GM19324 (cell line): ENCODE data around the gene FOXP1.
A peak's percentile ranks its signal among the peaks of the same experiment; 100 is the strongest.
"Not testable (repeated sequence)": the region's sequence is repeated elsewhere in the genome, so short reads cannot be mapped to it uniquely, and the experiment has no call there.

Experiments
- ATAC-seq: cut with Tn5 transposase; IDR thresholded peaks from one replicate; pipeline ENCODE4 v1.9.1; 2021; ENCODE audit warnings: mild to moderate bottlenecking, moderate library complexity; ENCODE audit not compliant: unreplicated experiment, low FRiP score

FOXP1 gene

GRCh38 chr3:71438071-71438685 lies 145.3 kb downstream of the FOXP1 start:
- no peak for ATAC-seq

- ATAC-seq, result no peak
Measured at GRCh38 chr3:71436337-71436736, 147.2 kb downstream of the FOXP1 start.

- ATAC-seq, result not testable (repeated sequence)
Measured at GRCh38 chr3:71435836-71436235, 147.7 kb downstream of the FOXP1 start.

GRCh38 chr3:71433631-71434030 lies 149.9 kb downstream of the FOXP1 start:
- ATAC-seq, result no peak

DNA sequence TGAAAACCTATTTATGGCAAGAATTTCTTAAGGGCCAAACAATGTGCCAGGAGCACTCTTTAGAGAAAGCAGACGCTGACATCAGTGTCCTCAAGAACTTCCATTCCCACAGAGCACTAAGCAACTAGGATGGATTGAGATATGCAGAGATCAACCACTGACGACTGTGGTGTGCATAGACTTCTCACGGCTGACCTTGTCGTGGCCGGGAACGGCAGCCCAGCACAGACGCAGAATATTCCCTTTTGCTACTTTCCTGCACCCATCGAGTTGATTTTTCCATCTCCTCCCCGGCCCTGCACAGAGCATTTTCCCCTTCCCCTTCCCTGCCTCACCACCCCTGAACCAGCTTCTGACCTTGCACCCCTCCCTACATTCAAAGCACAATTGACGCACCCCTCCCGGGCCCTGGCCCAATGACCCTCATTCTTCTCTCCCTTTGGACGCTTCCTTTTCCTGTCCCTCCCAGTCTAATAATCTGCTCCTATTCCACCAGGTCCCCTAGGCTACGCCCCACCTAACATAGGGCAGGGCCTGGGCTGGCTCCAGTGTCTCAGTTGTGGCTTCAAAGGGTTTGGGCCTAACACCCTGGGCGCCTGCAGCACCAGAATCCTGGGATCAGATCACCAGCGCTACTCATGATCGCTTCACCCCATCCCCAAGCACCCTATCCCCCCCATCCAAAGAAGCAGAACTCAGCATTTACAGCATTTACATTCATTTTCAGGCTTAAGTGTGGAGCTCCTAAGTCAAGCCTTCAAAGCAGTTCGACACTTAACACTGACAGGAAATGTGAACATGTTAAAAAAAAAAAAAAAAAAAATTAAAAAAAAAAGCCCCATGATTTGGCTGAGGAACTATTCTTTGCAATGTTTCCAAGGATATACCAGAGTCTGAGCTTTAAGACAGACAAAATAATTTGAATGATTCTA lies 151.2 kb downstream of the FOXP1 start:
- no peak for ATAC-seq

DNA sequence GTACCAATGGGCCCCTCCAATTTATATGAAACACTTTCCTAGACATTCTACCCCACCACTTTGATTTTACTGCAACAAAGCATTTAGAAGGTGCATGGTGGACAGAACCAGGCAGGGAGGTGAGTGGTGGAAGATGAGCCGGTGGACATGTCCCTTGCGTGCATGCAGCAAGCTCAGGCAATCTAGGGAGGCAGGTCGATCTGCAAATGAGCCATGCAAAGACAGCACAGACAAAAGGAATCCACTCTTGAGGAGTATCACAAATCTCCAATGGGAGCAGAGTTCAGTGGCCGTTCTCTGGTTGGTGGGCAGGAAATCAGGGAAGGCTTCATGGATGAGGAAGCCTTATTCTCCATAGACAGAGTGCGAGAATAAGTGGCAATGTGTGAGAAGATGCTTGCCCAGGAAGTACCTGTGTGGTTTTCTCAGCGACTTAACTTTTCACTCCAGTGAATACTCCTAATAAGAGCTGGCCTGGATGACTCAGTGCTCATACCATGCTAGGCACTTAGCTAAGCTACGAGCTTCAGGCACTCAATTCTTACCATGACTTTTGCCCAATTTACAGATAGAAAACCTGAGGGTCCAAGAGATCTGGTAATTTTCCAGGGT lies 152.5 kb downstream of the FOXP1 start:
- no peak for ATAC-seq

GRCh38 chr3:71429597-71429988 lies 153.9 kb downstream of the FOXP1 start:
- no peak for ATAC-seq

GRCh38 chr3:71428841-71429596 lies 154.5 kb downstream of the FOXP1 start:
- no peak for ATAC-seq

DNA sequence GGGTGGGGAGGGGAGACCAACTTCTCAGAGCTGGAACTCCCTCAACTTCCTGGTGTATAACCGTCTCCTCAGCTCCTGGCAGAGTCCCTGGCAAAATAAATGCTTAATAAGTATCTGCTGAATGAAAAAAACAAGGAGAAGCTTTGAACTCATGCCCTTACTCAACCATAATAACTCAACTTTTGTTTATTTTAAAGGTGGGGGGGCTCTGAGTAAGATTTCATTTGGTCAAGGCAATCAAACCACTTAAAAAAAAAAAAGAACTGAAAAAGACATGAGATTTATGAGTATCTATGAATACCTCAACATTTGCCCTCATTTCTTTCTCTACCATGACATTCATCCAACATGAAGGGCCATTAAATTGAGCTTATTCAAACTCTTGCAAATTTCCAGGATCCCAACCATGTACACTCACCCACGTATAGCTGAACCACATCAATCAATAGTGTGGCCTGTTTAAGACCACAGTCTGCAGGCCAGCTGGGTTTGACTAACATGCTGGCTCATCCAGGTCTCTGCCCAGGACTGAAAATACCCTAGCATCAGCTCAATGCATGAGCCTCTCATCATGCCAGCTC lies 157.9 kb downstream of the FOXP1 start:
- ATAC-seq, result no peak

DNA sequence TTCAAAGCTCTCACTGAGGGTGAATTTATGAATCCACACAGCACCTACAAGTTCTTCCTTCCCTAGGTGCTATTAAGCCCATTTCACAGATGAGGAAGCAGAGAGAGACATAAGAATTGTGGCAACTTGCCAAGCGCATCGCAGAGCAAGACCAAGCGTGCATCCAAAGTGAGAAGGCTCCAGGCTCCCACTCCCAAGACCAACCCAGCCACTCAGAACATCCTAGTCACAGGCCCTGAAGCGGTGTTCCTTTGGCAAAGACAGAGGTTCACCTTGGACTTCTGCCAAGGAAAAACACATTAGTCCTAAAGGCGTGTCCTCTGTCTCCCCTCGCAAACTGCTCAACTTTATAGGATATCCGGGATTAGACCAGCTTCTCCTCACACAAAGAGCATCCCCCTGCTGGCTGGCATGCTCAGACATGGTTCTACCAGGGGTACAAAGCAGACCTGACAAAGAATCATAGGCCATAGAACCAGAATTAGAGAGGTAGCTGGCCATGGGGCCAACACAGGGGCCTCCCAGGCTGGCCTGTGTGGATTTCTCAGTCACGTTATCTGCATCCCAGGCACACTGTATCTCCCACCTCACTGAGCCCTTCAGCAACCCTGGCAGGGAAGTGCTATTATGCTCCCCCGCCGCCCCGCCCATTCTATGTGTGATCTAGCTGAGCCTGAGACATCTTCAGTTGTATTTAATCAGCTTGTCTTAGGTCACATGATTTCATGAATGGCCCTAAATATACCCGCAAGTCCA lies 160.2 kb downstream of the FOXP1 start:
- ATAC-seq, result no peak

DNA sequence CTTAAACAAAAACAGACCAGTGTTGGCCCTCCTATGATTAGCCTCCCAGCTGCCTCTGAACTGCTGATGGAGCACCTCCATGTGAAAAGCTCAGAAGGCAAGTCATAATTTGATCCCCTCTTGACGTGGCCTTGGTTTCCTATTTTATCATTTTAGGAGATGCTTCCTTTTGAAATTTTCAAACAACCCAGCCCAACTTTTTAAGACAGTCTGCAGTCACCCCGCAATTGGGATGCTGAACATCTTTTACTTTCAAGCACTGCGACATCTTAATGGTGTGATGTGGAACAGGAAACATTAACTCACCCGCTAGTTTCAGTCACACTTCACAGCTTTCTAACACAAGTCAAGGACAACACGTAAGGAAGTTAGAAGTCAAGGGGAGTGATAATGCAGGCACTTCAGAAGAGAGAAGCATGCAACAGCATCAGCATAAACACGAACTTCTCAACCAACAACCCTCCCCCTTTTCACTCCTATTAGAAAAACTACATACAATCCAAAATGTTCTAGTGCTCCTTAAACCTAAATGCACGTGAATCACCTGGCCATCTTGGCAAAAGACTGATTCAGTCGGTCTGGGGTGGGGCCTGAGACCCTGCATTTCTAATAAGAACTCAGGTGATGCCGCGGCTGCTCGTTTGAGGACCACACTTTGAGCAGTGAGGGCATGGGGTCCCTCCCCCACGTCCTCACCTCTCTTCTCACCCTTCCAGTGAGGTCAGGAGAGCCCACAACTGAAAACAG lies 161.5 kb downstream of the FOXP1 start:
- peak; percentile 89 for ATAC-seq

GRCh38 chr3:71421475-71421819 lies 162.1 kb downstream of the FOXP1 start:
- ATAC-seq, result peak; percentile 51

GRCh38 chr3:71419369-71419768 lies 164.2 kb downstream of the FOXP1 start:
- ATAC-seq, result no peak

- no peak for ATAC-seq
Measured at GRCh38 chr3:71417791-71418190, 165.7 kb downstream of the FOXP1 start.

- ATAC-seq, result no peak
Measured at GRCh38 chr3:71416876-71417275, 166.7 kb downstream of the FOXP1 start.

- ATAC-seq, result no peak
Measured at GRCh38 chr3:71415681-71416122, 167.8 kb downstream of the FOXP1 start.

DNA sequence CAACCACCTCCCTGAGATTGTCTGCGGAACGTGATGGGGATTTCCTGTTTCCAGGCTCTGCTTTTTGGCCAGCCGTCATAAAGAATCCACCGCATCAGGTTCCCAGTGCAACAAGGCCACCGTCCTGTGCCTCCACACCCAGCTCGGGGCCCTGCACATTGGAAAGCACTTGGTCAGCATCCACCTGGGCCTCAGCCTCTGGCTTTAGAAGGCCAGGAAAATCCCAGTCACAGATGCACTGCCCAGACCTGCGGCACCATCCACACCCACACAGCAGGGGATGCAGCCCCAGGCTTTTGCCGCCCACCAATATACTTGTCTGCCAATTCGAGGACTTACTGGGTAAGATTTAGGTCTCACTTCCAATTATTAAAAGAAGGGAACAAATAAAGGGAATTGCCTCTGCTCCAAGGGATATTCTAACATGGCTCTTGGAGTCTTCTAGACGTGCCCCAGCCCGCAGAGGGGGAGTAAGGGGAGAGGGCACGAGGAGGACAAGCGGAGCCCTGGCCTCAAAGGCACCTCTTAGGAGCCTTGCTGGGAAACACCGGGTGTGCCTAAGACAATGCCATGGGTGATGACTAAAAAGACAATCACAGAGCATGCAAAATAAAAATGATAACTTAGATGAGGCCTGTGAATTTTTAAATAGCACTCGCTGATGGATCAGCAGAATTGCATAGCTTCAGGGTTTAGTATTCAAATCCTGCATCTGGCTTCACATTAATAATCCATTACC lies 169.2 kb downstream of the FOXP1 start:
- ATAC-seq, result no peak

DNA sequence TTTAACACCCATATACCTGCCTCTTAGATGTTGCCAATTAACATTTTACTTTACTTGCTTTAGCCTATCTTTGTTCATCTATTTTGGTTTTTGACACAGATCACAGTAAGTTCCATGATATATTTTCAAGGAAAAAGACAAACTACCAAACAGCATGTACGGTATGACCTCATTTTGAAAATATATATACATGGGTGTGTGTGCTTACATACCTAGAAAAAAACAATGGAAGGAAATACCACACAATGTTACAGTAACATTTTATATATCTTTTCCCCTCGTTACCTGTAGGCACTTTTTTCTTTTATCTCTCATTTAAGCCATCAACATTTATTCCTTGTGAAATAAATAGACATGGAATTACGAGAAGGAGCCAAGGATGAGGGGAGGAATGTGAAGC lies 170.0 kb downstream of the FOXP1 start:
- ATAC-seq, result no peak
